DND-41 (cell line): ENCODE results near the gene CD164.

Experiments
- CTCF ChIP-seq: IDR thresholded peaks from 2 replicates; pipeline ENCODE4 v1.5.1; 2012; ENCODE audit warnings: borderline replicate concordance, low read length, moderate library complexity, mild to moderate bottlenecking; ENCODE audit not compliant: poor library complexity, severe bottlenecking; ENCODE audit errors: extremely low read depth
- EZH2 ChIP-seq: IDR thresholded peaks from 3 replicates; pipeline ENCODE4 v1.6.1; 2012; ENCODE audit warnings: borderline replicate concordance, low read depth, mild to moderate bottlenecking, moderate library complexity, low read length, inconsistent platforms; ENCODE audit not compliant: severe bottlenecking

DNA sequence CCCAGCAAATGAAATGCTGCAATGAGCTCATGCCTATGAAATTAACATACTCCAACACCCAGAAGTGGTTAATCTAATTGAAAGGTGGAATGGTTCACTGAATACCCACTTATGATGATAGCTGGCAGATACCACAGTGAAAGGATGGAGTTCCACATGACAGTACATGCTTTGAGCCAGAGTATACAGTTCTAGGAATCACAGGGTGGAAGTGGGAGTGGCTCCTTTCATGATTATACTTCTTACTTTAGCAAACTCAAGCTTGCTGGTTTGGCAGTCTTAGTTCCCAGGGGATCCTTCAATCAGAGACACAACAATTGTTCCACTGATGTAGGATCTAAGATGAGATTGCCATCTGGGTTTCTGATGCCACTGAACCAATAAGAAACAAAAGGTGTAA lies 21.5 kb downstream of the CD164 start:
- no peak for TF ChIP-seq CTCF
- no peak for TF ChIP-seq EZH2
